Hematopoietic multipotent progenitor cell treated with erythropoietin and hydrocortisone succinate and interleukin-3 and kit ligand, for 17 days (in vitro differentiated cells): Measurements from ENCODE around the gene DNAJA1.
"Not testable (repeated sequence)": the region's sequence is repeated elsewhere in the genome, so short reads cannot be mapped to it uniquely, and the experiment has no call there.

Source experiments
- DNase-seq: peaks from one replicate; pipeline ENCODE4 v3.0.0-alpha.2; 2015; ENCODE audit warnings: low spot score

Gene DNAJA1

DNA sequence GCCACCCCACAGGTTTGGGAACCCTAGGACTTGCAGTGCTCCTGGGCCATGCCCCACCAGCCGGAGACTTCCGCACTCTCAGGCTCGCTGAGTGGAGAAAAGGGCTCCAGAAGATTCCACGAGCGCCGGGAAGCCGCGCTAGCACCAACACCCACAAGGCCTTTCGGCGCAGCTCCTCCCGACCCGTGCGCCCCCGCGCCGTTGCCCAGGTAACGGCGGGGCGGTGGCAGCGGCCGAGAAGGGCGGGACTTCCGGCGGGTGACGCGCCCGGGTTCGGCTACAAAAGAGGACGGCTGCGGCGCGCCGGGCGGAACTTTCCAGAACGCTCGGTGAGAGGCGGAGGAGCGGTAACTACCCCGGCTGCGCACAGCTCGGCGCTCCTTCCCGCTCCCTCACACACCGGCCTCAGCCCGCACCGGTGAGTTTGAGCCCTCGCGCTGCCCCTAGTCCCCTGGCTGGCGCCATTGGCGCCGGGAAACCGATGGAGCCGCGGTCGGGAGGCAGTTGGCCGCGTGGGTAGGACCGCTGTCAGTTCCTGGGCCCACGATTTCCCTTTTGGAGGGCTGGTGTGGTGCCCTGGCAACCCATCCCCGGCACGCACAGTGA, at the start of gene DNAJA1:
Gene DNAJA1, plus strand, starts transcription at position 308 of the 606 bp plus-strand sequence. CDS start 1,212 bp downstream, outside the sequence.
- DNase-seq: peak; percentile 98

DNA sequence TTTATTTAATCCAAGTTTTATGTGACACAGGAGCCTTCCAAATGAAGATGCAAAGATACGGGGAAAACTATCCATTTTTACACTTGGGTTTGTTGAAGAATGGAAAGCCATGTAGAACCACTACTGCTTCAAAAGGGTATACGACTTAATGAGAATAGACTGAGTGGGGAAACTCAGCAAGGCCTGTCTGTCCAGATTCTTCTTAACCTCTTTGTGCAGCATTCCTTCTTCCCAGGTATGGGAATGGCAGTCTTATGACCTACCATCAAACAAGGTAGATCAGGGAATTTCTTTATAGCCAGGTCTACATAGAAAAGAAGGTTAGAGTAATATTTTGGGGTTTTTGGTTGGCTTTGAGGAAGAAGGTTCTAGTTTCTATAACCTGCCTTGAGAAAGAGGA, 47.0 kb upstream of the DNAJA1 start:
- DNase-seq: no peak

DNA sequence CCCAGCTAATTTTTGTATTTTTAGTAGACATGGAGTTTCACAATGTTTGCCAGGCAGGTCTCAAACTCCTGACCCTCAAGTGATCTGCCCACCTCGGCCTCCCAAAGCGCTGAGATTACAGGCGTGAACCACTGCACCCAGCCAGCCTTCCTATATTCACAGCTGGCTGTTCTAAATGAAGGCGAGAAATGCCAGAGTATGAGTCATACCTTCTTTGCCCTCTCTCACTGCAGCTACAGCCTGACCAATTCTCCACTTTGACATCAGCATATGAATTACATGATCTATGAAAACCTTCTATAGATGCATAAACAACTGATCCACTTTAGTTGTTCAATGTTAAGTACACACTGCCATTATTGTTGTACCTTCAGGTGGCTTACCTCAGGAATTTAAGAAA, 38.1 kb upstream of the DNAJA1 start:
- no peak for DNase-seq

GRCh38 chr9:32989660-32990059, 35.4 kb upstream of the DNAJA1 start:
- peak; percentile 38 for DNase-seq

DNA sequence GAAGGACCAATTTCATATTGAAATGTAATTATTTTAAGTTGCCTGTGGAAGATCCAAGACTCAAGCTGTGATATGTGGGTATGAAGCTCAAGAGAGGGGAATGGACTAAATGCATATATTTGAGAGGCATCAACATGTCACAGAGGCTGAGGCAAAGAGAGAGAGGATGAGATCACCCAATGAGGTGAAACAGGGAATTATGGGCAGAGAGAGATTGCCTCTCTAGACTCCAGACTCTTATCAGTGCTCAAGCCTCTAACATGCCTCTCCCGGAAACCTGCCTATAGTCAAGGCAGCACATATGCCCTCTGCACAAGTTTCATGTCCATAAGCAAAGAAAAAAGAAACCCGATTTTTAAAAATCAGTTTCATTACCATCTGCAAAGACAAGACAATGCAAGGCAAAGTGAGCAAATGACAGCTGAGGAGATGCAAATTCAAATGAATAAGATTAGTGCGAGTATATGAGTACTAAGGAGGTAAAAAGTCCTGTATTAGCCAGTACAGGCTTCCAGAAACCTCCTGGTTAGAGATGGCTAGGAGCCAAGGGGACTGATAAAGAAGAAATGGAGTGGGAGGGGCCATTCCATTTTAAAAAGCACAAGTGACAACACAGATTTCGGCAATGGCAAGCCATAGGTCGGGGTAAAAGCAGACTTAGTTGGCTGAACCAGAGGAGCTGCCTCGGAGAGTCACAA, 33.0 kb upstream of the DNAJA1 start:
- peak; percentile 50 for DNase-seq

DNA sequence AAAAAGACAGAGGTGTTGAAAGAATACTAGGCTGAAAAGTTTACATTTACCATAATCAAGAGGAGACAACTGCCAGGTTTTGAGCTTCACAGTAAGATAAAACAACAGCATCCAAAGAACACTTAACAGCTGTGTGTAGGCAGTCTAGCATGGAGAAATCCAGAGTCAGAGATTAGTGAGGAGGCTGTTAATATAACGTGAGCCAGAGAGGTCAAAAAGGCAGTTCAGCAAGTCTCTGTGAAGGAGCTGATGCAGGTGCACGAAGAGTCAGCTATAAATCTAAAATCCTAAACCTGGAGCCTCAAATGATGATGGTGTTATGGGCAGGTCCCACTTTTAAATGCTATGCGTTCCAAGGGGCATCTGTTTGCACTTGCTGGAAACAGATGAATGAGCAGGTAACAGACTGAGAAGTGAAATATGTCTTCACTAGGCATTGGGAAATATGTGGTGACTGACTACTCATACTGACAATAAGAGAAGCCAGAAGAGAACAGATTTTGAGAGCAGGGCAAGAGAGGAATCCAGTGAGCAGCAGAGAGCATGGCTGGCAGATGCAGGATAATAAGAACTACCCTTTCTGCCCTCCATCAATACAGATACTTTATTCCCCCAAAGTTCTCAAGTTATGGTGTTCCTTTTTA, 32.4 kb upstream of the DNAJA1 start:
- DNase-seq: no peak

DNA sequence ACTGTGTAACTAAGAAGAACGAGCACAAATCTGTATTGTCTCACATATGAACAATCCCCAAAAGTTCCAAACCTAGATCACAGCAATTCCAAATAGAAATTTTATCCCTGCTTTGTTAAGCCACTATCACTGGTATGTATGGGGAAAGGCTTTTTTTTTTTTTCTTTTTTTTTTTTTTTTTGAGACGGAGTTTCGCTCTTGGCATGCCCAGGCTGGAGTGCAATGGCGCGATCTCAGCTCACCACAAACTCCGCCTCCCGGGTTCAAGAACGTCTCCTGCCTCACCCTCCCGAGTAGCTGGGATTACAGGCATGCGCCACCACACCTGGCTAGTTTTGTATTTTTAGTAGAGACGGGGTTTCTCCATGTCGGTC, 24.4 kb upstream of the DNAJA1 start:
- DNase-seq: not testable (repeated sequence)

DNA sequence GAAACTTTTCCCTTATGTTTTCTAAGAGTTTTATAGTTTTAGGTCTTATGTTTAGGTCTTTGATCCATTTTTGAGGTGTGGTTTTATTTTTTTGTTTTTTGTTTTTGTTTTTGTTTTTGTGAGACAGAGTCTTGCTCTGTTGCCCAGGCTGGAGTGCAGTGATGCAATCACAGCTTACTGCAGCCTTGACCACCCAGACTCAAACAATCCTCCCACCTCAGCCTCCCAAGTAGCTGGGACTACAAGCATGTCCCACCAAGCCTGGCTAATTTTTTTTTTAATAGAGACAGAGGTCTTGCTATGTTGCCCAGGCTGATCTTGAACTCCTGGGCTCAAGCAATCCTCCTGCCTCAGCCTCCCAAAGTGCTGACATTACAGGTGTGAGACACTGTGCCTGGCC, 19.7 kb upstream of the DNAJA1 start:
- DNase-seq: not testable (repeated sequence)

- DNase-seq: no peak
Observed at GRCh38 chr9:33007755-33008154, 17.3 kb upstream of the DNAJA1 start.

DNA sequence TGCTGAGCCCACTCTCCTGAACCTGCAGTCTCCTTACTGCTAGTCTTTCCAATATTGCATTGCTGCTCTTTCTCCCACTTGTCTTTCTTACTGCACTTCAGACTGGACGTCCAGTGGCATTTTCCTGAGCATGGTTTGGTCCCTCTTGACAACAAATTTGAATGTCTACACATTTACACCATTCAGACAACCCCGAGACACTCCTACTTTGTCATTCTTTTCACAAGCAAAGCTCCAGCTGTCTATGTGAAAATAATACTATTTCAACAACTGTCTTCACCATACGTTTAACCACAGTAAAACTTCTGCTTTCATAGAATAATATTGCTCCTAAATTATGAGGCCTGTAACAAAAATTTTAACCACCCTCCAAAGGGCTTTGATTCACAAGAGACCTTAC, 13.2 kb upstream of the DNAJA1 start:
- DNase-seq: no peak

DNA sequence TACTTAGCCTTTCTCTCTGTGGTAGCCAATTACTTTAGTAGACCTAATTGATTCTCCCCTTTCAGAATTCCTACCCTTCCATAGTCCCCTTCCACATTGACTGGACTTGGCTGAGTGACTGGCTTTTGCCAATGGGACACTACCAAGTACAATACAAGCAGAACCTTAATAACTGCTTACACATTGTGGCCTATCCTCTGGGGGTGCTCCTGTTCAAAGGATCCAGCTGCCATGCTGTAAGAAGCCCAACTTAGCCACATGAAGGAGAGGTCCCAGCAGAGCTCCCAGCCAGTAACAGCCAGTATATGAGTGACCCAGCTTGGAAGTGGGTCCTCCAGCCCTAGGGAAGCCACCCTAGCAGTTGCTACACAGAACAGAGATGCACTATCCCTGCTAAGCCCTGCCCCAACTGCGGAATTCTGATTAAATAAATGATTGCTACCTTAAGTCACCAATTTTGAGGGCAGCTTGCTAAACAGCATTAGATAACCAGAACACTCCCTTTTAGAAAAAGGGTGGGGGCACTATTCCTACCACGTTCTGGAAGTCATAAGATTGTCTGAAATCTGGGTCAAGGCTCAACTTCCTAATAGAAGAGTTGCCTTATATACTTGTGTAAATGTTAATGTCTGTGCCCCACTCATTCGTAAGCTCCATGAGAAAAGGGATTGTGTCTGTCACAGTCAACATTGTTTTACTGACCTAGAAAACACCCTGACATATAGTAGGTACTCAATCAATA, 12.6 kb upstream of the DNAJA1 start:
- DNase-seq: no peak

- DNase-seq: no peak
Observed at GRCh38 chr9:33013962-33014664, 11.0 kb upstream of the DNAJA1 start.

- DNase-seq: no peak
Observed at GRCh38 chr9:33014665-33015014, 10.4 kb upstream of the DNAJA1 start.

DNA sequence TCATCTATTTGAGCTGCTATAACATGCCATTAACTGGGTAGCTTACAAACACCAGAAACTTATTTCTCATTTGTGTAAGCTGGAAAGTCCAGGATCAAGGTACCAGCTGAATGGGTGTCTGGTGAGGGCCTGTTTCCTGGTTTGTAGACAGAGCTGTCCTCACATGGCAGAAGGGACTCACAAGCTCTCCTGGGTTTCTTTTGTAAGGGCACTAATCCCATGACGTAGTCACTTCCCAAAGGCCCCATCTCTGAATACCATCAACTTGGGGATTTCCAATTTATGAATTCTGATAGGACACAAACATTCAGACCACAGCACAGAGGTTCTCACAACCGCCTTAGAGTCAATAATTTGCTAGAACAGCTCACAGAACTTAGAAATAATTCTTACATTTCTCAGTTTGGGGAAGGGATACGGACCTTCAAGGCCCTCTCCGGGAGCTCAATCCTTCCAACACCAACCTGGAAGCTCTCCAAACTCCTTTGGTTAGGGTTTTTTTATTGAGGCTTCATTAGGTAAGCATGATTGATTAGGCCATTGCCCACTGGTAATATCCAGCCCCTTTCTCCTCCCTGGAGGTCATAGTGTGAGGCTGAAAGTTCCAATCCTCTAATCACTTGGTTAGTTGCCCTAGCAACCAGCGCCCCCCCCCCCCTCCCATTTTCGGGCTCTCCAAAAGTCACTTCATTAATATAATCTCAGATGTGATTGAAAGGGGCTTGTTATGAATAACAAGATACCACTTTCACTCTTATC, 7.6 kb upstream of the DNAJA1 start:
- DNase-seq: no peak

DNA sequence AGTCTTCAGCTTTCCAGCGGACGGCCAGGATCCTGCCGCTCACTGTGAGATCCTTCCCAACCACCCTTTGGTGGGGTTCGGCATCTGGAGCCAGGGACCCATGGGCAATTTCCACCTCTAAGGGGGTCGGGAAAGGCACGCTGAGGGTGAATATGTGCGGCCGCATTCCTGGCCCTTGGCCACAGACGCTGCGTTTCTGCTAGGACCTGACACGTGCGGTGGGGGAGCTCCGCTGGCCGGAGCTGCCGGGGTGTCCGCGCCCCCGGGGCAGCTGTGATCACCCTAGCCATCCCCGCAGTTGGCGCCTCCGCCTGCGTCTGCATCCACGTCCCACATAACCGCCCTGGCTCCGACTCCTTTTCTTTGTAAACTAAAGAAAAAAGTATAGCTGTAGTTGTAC, 5.3 kb upstream of the DNAJA1 start:
- no peak for DNase-seq

- DNase-seq: peak; percentile 29
Observed at GRCh38 chr9:33022303-33022702, 2.8 kb upstream of the DNAJA1 start.

GRCh38 chr9:33022755-33023154, 2.3 kb upstream of the DNAJA1 start:
- DNase-seq: no peak

- DNase-seq: no peak
Observed at GRCh38 chr9:33023661-33024060, 1.4 kb upstream of the DNAJA1 start.

GRCh38 chr9:33024126-33024965, 727 bp upstream of the DNAJA1 start:
- DNase-seq: peak; percentile 70

- DNase-seq: no peak
Observed at GRCh38 chr9:33025572-33026342, 684 bp downstream of the DNAJA1 start.
